ENCODE measurements around the gene ERV3-1.
"Not testable (repeated sequence)": the region's sequence is repeated elsewhere in the genome, so short reads cannot be mapped to it uniquely, and the experiment has no call there.

The ERV3-1 gene

DNA sequence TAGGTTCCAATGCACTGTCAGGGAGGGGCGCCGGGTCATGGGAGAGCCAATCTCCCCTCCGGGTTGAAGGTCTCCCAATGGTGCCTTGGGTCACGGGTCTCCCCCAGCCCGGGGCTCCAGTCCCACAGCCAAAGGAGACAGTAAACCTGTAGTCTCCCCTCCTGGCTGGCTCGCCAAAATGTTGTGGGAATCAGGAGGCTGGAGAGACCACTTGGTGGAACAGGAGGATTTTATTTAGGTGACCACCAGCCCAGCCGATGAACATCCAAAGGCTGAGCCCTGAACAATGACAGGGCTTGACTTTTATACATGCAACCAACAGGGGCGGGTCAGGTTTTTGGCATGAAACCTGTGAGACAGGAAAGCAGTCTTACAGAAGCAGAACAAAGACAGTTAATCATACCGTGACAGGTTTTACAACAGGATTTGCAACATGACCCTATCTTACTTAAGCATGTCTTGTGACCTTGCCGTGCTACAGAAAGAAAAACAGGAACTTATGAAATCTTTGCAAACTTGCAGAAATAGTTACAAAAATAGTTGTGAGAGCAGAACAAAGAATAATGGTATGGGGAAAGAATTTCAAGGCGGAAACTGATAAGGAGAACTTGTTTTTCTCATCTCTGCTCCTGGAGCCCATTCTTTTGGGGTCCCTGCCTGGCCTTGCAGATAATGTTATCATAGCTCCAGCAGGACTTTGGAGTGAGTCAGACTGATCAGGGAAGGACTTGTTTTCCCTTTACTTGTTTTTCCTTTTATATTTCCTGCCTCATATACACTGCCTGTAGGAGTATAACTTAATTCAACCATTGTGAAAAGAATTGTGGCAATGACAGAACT lies 7.1 kb downstream of the ERV3-1 start:
- no peak for DNase-seq

DNA sequence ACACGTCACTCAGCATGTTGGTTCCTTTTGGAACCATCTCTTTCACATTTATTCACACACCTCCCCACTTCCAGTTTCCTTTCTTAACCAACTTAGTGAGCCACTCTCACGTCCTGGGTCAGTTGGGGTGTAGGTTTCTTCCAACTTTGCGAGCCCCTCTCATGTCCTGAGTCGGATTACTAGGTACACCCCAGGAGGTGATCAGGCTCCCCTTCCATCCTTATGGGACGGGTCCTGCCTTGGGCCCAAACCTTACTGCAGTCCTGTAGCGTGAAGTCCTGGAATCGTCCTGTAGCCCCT lies 7.7 kb downstream of the ERV3-1 start:
- no peak for DNase-seq

GRCh38 chr7:64997927-64998391 lies 8.5 kb downstream of the ERV3-1 start:
- DNase-seq, result no peak

- no peak for DNase-seq
These were observed 9.2 kb downstream of the ERV3-1 start for GRCh38 chr7:64997164-64997908.

DNA sequence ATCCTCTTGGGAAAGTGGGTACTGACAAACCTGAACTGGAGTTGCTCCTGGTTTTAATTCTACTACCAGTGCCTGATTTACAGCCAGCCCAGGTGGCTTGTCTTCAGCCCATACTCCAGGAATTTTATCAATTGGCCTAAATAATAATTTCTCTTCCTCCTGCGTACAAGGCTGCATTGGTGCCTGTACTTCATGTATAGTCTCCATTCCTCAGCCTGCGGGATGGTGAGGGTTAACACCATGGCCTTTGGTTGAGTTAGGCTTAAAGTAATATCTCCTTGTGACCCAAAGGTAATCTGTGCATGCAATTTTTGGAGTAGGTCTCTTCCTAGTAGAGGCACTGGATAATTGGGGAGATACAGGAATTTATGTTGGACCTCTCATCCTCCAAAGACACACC lies 10.2 kb downstream of the ERV3-1 start:
- no peak for DNase-seq

DNA sequence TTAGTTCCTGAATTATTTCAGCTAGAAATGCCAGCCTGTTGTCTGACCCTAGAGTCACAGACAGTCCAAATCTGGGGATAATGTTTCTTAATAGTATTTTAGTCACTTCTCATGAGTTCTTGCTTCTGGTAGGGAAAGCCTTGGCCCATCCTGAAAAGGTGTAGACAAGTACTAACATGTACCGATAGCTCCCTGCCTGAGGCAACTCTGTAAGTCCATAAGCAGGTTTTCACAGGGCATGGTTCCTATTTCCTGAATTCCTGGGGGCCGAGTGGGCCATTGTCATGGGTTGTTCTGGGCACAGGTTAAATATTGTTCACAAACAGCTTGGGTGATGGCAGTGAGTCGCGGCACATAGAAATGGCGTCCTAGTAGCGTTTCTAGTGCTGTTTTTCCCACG lies 12.6 kb downstream of the ERV3-1 start:
- DNase-seq, result no peak

DNA sequence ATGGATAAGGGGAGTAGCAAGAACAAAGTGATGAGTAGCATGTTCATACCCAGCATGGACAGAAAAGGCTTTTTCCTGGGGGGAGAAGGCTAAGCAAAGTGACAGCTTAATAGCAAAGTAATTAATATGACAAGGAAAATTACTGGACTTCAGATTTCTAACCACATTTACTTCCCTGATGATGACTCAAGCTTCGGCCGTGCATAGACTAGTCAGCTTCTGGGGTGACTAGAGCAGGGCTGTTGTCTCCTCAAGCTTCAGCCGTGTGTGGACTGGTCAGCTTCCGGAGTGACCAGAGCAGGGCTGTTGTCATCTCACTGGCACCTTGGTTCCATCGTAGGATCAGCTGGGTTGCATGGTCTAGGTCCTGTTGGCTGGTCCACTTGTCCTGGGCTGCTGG lies 13.5 kb downstream of the ERV3-1 start:
- DNase-seq, result no peak

GRCh38 chr7:64990936-64991335 lies 15.6 kb downstream of the ERV3-1 start, which contains the start of gene ZNF117:
Gene ZNF117 (minus strand): TSS chr7:64991036.
- no peak for DNase-seq

DNA sequence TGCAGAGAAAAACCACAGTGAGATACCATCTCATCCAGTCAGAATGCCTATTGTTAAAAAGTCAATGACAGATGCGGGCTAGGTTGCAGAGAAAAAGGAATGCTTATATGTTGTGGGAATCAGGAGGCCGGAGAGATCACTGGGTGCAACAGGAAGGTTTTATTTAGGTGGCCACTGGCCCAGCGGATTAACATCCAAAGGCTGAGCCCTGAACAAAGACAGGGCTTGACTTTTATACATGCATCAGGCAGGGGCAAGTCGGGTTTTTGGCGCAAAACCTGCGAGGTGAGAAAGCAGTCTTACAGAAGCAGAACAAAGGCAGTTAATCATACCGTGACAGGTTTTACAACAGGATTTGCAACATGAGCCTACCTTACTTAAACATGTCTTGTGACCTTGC lies 16.3 kb downstream of the ERV3-1 start:
- DNase-seq, result no peak

DNA sequence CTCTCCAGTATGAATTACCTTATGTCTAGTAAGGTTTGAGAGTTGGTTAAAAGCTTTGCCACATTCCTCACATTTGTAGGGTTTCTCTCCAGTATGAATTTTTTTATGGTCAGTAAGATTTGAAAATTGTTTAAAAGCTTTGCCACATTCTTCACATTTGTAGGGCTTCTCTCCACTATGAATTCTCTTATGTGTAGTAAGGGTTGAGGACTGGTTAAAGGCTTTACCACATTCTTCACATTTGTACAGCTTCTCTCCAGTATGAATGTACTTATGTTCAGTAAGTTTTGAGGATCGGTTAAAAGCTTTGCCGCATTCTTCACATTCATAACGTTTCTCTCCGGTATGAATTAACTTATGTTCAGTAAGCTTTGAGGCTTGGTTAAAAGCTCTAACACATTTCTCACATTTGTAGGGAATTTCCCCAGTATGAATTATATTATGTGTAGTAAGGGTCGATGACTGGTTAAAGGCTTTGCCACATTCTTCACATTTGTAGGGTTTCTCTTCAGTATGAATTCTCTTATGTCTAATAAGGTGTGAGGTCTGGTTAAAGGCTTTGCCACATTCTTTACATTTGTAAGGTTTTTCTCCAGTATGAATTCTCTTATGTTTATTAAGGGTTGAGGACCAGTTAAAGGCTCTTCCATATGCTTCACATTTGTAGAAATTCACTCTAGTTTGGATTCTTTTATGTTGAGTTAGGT lies 27.8 kb downstream of the ERV3-1 start:
- DNase-seq, result no peak

GRCh38 chr7:64965594-64965993 lies 40.9 kb downstream of the ERV3-1 start:
- DNase-seq, result no peak

- no peak for DNase-seq
These were observed 47.3 kb downstream of the ERV3-1 start for GRCh38 chr7:64959072-64959747.

DNA sequence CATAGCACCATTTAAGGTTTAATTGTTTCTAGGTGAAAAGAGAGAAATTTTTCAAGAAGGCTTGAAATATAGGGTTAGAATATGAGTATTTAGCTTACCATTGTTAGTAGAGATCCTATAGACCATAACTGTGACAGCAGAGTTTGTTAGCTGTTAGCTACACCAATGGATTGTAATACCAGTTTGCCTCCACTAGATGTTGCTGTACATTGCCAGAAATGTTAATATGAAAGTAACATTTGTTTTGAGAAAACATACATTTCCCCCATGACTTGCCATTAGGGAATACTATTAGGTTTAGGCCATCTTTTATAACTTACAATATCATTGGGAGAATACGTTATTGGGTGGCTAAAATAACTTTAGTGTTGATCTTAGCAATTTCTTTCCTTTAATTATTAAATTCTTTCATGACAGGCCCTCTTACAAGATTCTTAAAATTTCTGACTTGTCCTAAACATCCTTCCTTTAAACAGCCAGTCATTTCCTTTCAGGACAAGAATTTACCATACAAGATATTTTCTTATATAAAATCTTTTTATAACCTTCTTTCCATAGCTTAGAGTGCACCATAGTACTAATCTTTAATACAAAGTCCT lies 55.1 kb downstream of the ERV3-1 start:
- no peak for DNase-seq

DNA sequence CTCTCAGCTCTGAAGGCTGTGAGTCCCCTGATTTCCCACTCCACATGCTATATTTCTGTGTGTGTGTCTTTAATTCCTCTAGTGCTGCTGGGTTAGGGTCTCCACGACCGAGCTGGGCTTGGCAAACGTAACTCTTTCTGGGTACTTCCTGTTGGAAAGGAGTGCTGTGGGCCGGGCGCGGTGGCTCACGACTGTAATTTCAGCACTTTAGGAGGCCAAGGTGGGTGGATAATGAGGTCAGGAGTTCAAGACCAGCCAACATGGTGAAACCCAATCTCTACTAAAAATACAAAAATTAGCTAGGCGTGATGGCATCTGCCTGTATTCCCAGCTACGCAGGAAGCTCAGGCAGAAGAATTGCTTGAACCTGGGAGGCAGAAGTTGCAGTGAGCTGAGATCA lies 55.8 kb downstream of the ERV3-1 start:
- not testable (repeated sequence) for DNase-seq

GRCh38 chr7:64948774-64949173 lies 57.7 kb downstream of the ERV3-1 start:
- not testable (repeated sequence) for DNase-seq

DNA sequence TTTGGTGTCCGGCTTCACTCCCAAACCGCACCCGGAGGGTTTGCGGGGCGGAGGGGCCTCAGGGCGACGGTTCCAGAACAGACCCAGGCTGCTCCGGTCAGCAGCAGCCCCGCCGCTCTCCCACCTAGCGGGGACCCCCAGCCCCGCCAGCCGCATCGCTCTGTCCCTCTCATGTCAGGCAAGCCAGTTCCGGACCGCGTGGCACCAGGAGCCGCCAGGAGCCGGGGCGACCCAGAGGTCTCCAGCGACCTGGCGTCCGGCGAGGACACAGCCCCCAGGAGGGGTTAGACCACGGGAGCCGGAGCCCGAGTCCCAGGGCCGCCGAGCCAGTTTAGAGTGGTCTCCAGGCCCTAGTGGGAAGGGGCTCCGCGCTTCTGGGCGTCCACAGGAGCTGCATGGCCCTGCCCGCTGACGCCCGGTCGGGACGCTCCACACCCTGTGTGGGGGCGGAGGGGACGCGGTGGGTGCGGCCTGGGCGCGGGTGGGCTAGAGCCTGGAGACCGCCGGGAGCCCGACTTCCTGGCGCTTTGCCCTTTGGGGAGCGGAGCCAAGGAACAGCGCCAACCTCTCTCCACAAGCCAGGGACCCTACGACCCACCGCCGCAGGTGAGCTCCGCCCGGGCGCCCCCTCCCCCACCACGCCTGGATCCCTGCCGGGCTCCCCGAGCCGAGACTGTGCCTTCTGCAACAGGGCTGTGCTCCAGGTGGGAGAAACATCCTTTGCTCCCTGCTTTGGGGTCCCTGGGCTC lies 59.1 kb downstream of the ERV3-1 start:
- no peak for DNase-seq

- no peak for DNase-seq
These were observed 59.7 kb downstream of the ERV3-1 start for GRCh38 chr7:64946772-64947171.

DNA sequence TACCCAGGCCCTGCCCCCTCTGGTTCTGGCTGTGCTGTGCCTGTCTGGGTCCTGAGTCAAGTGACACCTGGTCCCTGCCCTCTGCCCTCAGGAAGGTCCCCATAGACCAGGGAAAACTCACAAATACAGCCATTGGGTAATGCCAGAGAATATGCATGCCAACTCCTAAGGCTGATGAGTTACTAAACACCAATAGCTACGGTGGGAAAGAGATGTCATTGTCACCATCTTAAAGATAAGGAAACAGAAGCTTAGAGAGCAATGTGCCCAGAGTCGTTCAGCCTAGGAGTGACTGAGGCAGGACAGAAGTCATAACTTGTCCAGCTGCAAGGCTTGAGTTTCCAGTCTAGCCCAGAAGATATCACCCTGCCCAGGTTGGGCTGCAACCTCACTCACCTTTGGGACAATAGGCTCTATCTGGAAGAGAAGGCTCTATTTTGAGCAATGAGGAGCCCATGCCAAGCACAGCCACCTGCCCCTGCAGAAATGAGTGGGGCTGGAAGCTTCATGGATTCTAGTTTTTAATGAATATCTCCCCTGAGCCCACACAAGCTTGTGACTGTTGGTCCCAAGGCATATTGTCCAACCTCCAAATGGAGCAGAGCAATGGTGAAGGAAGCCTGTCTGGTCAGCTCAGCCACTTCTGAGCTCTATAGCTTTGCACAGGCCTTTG lies 60.8 kb downstream of the ERV3-1 start:
- DNase-seq, result no peak

DNA sequence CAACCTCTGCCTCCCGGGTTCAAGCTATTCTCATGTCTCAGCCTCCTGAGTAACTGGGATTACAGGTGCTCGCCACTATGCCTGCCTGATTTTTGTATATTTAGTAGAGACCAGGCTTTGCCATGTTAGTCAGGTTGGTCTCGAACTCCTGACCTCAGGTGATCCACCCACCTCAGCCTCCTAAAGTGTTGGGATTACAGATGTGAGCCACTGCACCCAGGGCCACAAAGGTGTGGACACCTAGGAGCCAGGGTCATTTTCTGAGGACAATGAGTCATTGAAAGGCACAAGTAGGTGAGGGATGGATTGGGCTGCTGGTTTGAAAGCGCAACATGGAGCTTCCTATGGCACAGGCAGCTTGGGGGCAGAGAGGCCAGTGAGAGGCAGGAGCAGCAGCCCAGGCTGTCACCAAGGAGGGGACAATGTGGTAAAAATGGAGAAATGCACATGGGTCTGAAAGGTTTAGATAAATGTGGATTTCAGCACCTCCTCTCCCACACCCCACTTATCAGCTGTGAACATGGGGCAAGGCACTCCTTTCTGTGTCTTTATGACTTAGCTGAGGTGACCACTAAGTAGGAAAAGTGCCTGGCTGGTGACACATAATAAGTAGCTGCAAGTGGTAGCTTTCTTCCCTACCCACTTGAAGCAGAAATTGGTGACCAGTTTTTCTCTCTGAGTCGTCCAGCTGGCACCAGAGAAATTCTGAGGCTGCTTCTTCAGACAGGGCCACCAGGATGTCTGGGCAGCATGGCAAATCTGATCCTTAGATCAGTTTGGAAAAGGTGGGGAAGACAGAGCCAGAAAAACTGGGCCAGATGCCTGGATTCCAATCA lies 61.6 kb downstream of the ERV3-1 start:
- DNase-seq, result not testable (repeated sequence)

Measured in stimulated activated naive CD4-positive, alpha-beta T cell treated with Interleukin-2 at 50 U/mL for 16 hours (primary cell).